IMR-90 (cell line): ENCODE measurements around the gene CCDC88A. TPM values are rescaled to one million over a fixed set of nuclear protein-coding genes. Genes with fewer than 3 reads are reported as not detected.
"Not testable (repeated sequence)": the region's sequence is repeated elsewhere in the genome, so short reads cannot be mapped to it uniquely, and the experiment has no call there.

Experiments
- ATAC-seq: fragments of 200-7000 bp; cut with Tn5 transposase; 2 replicates; pipeline ENCODE4 v1.9.1; 2020; ENCODE audit warnings: low read depth, mild to moderate bottlenecking, moderate library complexity
- BruUV-seq: library from RNA; stranded (reverse); fragments of 400-500 nt; replicated peaks from 2 replicates; lab custom pipeline; 2021; lab: Mats Ljungman, UMichigan
- CTCF ChIA-PET: fragments of 300-600 bp; formaldehyde crosslinking; extraction: SDS; loops from one replicate; lab custom pipeline; 2021; ENCODE audit warnings: antibody characterized with exemption; lab: Yijun Ruan, JAX
- POLR2A ChIA-PET: fragments of 300-600 bp; sonication (Branson Sonifier 250); formaldehyde crosslinking; loops from one replicate; lab custom pipeline; 2022; ENCODE audit warnings: antibody characterized with exemption; ENCODE audit not compliant: unreplicated experiment; lab: Charles Lee
- DNase-seq: peaks from one replicate; pipeline ENCODE4 v3.0.0; 2013
- H2AFZ ChIP-seq: replicated peaks from 2 replicates; pipeline ENCODE3; 2013; ENCODE audit warnings: low read length, mild to moderate bottlenecking; ENCODE audit not compliant: poor library complexity
- H2AK5ac ChIP-seq: 2 replicates; pipeline ENCODE4 v1.6.1; 2013; ENCODE audit warnings: low read depth, low read length, inconsistent platforms
- H2AK9ac ChIP-seq: replicated peaks from 2 replicates; pipeline ENCODE3; 2013; ENCODE audit warnings: mild to moderate bottlenecking, low read depth, low read length, moderate library complexity; ENCODE audit not compliant: poor library complexity
- H2BK120ac ChIP-seq: 2 replicates; pipeline ENCODE4 v1.6.1; 2013; ENCODE audit warnings: low read depth, low read length, inconsistent platforms
- H2BK15ac ChIP-seq: 3 replicates; pipeline ENCODE4 v1.6.1; 2013; ENCODE audit warnings: low read depth, low read length, inconsistent platforms
- H2BK20ac ChIP-seq: 2 replicates; pipeline ENCODE4 v1.6.1; 2013; ENCODE audit warnings: low read depth, mild to moderate bottlenecking, inconsistent platforms, low read length, moderate library complexity
- H2BK5ac ChIP-seq: 2 replicates; pipeline ENCODE4 v1.6.1; 2013; ENCODE audit warnings: mild to moderate bottlenecking, low read depth, low read length, inconsistent platforms; ENCODE audit not compliant: poor library complexity, severe bottlenecking
- H3K14ac ChIP-seq: replicated peaks from 2 replicates; pipeline ENCODE4 v1.6.1; 2013; ENCODE audit warnings: low read depth, low read length, inconsistent platforms
- H3K18ac ChIP-seq: 2 replicates; pipeline ENCODE4 v1.6.1; 2013; ENCODE audit warnings: low read depth, low read length, control low read depth
- H3K23ac ChIP-seq: 2 replicates; pipeline ENCODE4 v1.6.1; 2013; ENCODE audit warnings: low read depth, low read length, inconsistent platforms
- H3K27ac ChIP-seq: 2 replicates; pipeline ENCODE4 v1.5.1; 2013; ENCODE audit warnings: mild to moderate bottlenecking, control low read depth, low read length; ENCODE audit not compliant: insufficient read depth
- H3K27me3 ChIP-seq: 2 replicates; pipeline ENCODE4 v1.6.1; 2013; ENCODE audit warnings: low read length; ENCODE audit not compliant: control insufficient read depth, insufficient read depth
- H3K36me3 ChIP-seq: 2 replicates; pipeline ENCODE4 v1.6.1; 2013; ENCODE audit warnings: low read length, mixed read lengths; ENCODE audit not compliant: control insufficient read depth, insufficient read depth
- H3K4ac ChIP-seq: 2 replicates; pipeline ENCODE4 v1.6.1; 2013; ENCODE audit warnings: low read depth, low read length, inconsistent platforms
- H3K4me1 ChIP-seq: 2 replicates; pipeline ENCODE4 v1.6.1; 2013; ENCODE audit warnings: low read length, mixed read lengths; ENCODE audit not compliant: control insufficient read depth, insufficient read depth
- H3K4me2 ChIP-seq: 2 replicates; pipeline ENCODE4 v1.6.1; 2013; ENCODE audit warnings: low read depth, mild to moderate bottlenecking, control low read depth, low read length, moderate library complexity
- H3K4me3 ChIP-seq: 2 replicates; pipeline ENCODE4 v1.5.1; 2013; ENCODE audit warnings: low read depth, mild to moderate bottlenecking, control low read depth, low read length, moderate library complexity; ENCODE audit not compliant: insufficient read depth
- H3K56ac ChIP-seq: 2 replicates; pipeline ENCODE4 v1.6.1; 2013; ENCODE audit warnings: low read length, inconsistent platforms; ENCODE audit not compliant: insufficient read depth; ENCODE audit errors: extremely low read depth
- H3K79me1 ChIP-seq, 2 experiments: 2 replicates each; pipeline ENCODE4 v1.6.1; 2013; ENCODE audit warnings: low read length in 2 of 2, inconsistent platforms in 1 of 2, low read depth in 1 of 2
- H3K9ac ChIP-seq: 2 replicates; pipeline ENCODE4 v1.6.1; 2013; ENCODE audit warnings: low read depth, low read length, control low read depth
- H3K9me1 ChIP-seq: 2 replicates; pipeline ENCODE4 v1.6.1; 2013; ENCODE audit warnings: low read length, inconsistent platforms; ENCODE audit not compliant: insufficient read depth
- H3K9me3 ChIP-seq: 2 replicates; pipeline ENCODE4 v1.6.1; 2013; ENCODE audit warnings: low read length; ENCODE audit not compliant: control insufficient read depth, insufficient read depth
- H4K20me1 ChIP-seq: 2 replicates; pipeline ENCODE4 v1.6.1; 2013; ENCODE audit warnings: low read length, inconsistent platforms; ENCODE audit not compliant: insufficient read depth
- H4K5ac ChIP-seq: 2 replicates; pipeline ENCODE4 v1.6.1; 2013; ENCODE audit warnings: mild to moderate bottlenecking, low read depth, low read length, control low read depth
- H4K8ac ChIP-seq, 2 experiments: 2 replicates each; pipeline ENCODE4 v1.6.1; 2013; ENCODE audit warnings: low read depth in 2 of 2, low read length in 2 of 2, control low read depth in 1 of 2, inconsistent platforms in 1 of 2
- H4K91ac ChIP-seq: 2 replicates; pipeline ENCODE4 v1.6.1; 2013; ENCODE audit warnings: low read depth, low read length, inconsistent platforms; ENCODE audit not compliant: insufficient read depth
- MAFK ChIP-seq: IDR thresholded peaks from 2 replicates; pipeline ENCODE4 v1.6.1; 2012; ENCODE audit warnings: low read depth, low read length, improper control_type of control experiment
- MXI1 ChIP-seq: IDR thresholded peaks from 2 replicates; pipeline ENCODE4 v1.6.1; 2012; ENCODE audit warnings: low read depth, mild to moderate bottlenecking, low read length, moderate library complexity, borderline replicate concordance
- NFE2L2 ChIP-seq: fragments of 150-350 bp; IDR thresholded peaks from 2 replicates; pipeline ENCODE4 v1.6.1; 2016; ENCODE audit warnings: low read depth, mild to moderate bottlenecking, low read length
- POLR2A ChIP-seq: IDR thresholded peaks from 2 replicates; pipeline ENCODE4 v1.6.1; 2012; ENCODE audit warnings: mild to moderate bottlenecking, low read depth, low read length
- WGBS, 2 experiments: methylation state at CpG; one replicate each; pipeline versions ENCODE4 v1.1.5 to v1.1.7; 2013; ENCODE audit warnings: missing lambda C conversion rate in 2 of 2; ENCODE audit not compliant: insufficient read length in 1 of 2; ENCODE audit errors: extremely low coverage in 2 of 2; 5-methylcytosine and 5-hydroxymethylcytosine counted together
- dilution Hi-C: fragments of 300-500 bp; cut with HindIII; formaldehyde crosslinking; loops from one replicate; pipeline ENCODE4 v1.14.3; 2018; ENCODE audit warnings: low sequenced_read_pairs; ENCODE audit not compliant: unreplicated experiment
- in situ Hi-C: fragments of 300-500 bp; cut with MboI; formaldehyde crosslinking; loops from 3 replicates; pipeline ENCODE4 v1.14.3; 2019; ENCODE audit warnings: low sequenced_read_pairs, inconsistent platforms, mixed read lengths
- intact Hi-C: fragments of 100-400 bp; cut with micrococcal nuclease; formaldehyde crosslinking; loops from 2 replicates; pipeline ENCODE4 v1.10.0; 2022
- polyA plus RNA-seq, 3 experiments: library from polyadenylated mRNA; depleted of rRNA; stranded (reverse); fragments of >200 nt; gene quantifications; 2 replicates each; pipeline ENCODE4 v1.2.3, GENCODE V29; 2012; ENCODE audit warnings: low replicate concordance in 1 of 3
- total RNA-seq: library from RNA; depleted of rRNA; stranded (reverse); fragments of >200 nt; gene quantifications from 2 replicates; pipeline ENCODE4 v1.2.3, GENCODE V29; 2012

CCDC88A gene
- total and polyA plus RNA-seq, 2 of the 4 experiments (the other 2 are of a cell fraction): 15.6 to 63.8 TPM

- no peak overlapping the region for H2BK5ac ChIP-seq
- H3K27ac ChIP-seq: no peak overlapping the region
- H4K20me1 ChIP-seq: no peaks in the 10 kb centered on the region
- no peak overlapping the region for H3K14ac ChIP-seq
- H3K23ac ChIP-seq: no peak overlapping the region
- no peak overlapping the region for H2AK5ac ChIP-seq
- H3K79me1 ChIP-seq: peaks cover 0 to under 1% of the 10 kb centered on the region in 2 experiments; a peak in 2 of 4 replicates
- H3K36me3 ChIP-seq: no peaks in the 10 kb centered on the region
- TF ChIP-seq MAFK (no peak), NFE2L2 (no peak), MXI1 (no peak), POLR2A (no peak)
- H3K4ac ChIP-seq: no peak overlapping the region
- H2BK15ac ChIP-seq: no peak overlapping the region
- H3K18ac ChIP-seq: no peak overlapping the region
- no peak overlapping the region for H3K56ac ChIP-seq
- H3K9me1 ChIP-seq: peaks cover 2% of the 10 kb centered on the region; the same call in 1 of the 2 replicates
- H2AK9ac ChIP-seq: no peak overlapping the region
- DNase-seq (no peak), ATAC-seq (no peak)
- no peak overlapping the region for H3K9ac ChIP-seq
- no peak overlapping the region for H4K8ac ChIP-seq
- intact Hi-C loops: no loop called here
- dilution Hi-C loops: no loop called here
- H3K4me1 ChIP-seq: 0 out of 2 replicates have a peak, but pooled peaks cover 4% of the 10 kb centered on the region
- in situ Hi-C loops: no loop called here
- no peak overlapping the region for H2BK20ac ChIP-seq
- POLR2A ChIA-PET: no interaction called here
- no peak overlapping the region for H3K4me2 ChIP-seq
- no peaks in the 10 kb centered on the region for H3K27me3 ChIP-seq
- H3K4me3 ChIP-seq: no peak overlapping the region
- no TSS peak for BruUV-seq
- no peak overlapping the region for H4K91ac ChIP-seq
- no peak overlapping the region for H2BK120ac ChIP-seq
- no peaks in the 10 kb centered on the region for H3K9me3 ChIP-seq
- H4K5ac ChIP-seq: no peak overlapping the region
- no CpG with 5 or more reads among the region's 3 CpGs for WGBS, 2 experiments
- no peak overlapping the region for H2AFZ ChIP-seq
- CTCF ChIA-PET: no interaction called here
Measured at GRCh38 chr2:55277310-55277709, 142.3 kb downstream of the CCDC88A start.

DNA sequence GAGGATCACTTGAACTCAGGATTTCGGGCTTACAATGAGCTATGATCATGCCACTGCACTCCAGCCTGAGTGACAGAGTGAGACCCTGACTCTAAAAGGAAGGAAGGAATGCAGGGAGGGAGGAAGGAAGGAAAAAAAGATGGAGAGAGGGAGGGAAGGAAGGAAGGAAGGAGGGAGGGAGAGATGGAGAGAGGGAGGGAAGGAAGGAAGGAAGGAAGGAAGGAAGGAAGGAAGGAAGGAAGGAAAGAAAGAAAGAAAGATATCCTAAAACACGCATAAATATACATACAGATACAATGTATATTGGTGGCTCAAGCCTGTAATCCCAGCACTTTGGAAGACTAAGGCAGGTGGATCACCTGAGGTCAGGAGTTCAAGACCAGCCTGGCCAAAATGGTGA is 145.3 kb downstream of the CCDC88A start:
- H3K18ac ChIP-seq, H3K27me3 ChIP-seq, H3K4me3 ChIP-seq, H3K79me1 ChIP-seq, DNase-seq, H2AK9ac ChIP-seq, H2AK5ac ChIP-seq, H4K20me1 ChIP-seq, H3K9ac ChIP-seq, dilution Hi-C loops, H3K4me2 ChIP-seq, H3K4ac ChIP-seq, intact Hi-C loops, H2BK5ac ChIP-seq, H3K23ac ChIP-seq, H3K9me3 ChIP-seq, H2BK15ac ChIP-seq, H3K36me3 ChIP-seq, H3K27ac ChIP-seq, H2BK120ac ChIP-seq, H4K91ac ChIP-seq, in situ Hi-C loops, ATAC-seq, CTCF ChIA-PET, H2AFZ ChIP-seq, H3K14ac ChIP-seq, POLR2A ChIA-PET, H2BK20ac ChIP-seq, H3K9me1 ChIP-seq, BruUV-seq, H3K56ac ChIP-seq, H4K5ac ChIP-seq, H4K8ac ChIP-seq, H3K4me1 ChIP-seq: not testable (repeated sequence)
- WGBS, 2 experiments: 100% methylated on average over 1 of the region's 2 CpGs; no CpG with 5 or more reads in 1 of the 2 experiments
